ENCODE results near the gene LEFTY2.
"Not testable (repeated sequence)": the region's sequence is repeated elsewhere in the genome, so short reads cannot be mapped to it uniquely, and the experiment has no call there.

The LEFTY2 gene

GRCh38 chr1:225896494-225896893 is 44.5 kb downstream of the LEFTY2 start:
- no peaks in the 10 kb centered on the region for H3K36me3 ChIP-seq (ENCODE audit: control insufficient read depth in 1 of 2, insufficient read depth in 2 of 2, low read length in 2 of 2)
- H3K27ac ChIP-seq (ENCODE audit: low read length): no peak overlapping the region
- H3K9me3 ChIP-seq (ENCODE audit: control insufficient read depth in 1 of 2, low read length in 2 of 2): no peaks in the 10 kb centered on the region
- no peak overlapping the region for H3K4me3 ChIP-seq (ENCODE audit: low read depth in 1 of 2, low read length in 2 of 2)
- H3K4me1 ChIP-seq (ENCODE audit: control insufficient read depth in 1 of 2, insufficient read depth in 2 of 2, low read length in 2 of 2): peaks cover 0 to 4% of the 10 kb centered on the region in 2 donors
- no peaks in the 10 kb centered on the region for H3K27me3 ChIP-seq (ENCODE audit: low read depth, low read length)

GRCh38 chr1:225892307-225892706 is 48.7 kb downstream of the LEFTY2 start:
- no peaks in the 10 kb centered on the region for H3K9me3 ChIP-seq (ENCODE audit: control insufficient read depth in 1 of 2, low read length in 2 of 2)
- H3K4me1 ChIP-seq (ENCODE audit: control insufficient read depth in 1 of 2, insufficient read depth in 2 of 2, low read length in 2 of 2): peaks cover 0 to 8% of the 10 kb centered on the region in 2 donors
- no peak overlapping the region for H3K27ac ChIP-seq (ENCODE audit: low read length)

DNA sequence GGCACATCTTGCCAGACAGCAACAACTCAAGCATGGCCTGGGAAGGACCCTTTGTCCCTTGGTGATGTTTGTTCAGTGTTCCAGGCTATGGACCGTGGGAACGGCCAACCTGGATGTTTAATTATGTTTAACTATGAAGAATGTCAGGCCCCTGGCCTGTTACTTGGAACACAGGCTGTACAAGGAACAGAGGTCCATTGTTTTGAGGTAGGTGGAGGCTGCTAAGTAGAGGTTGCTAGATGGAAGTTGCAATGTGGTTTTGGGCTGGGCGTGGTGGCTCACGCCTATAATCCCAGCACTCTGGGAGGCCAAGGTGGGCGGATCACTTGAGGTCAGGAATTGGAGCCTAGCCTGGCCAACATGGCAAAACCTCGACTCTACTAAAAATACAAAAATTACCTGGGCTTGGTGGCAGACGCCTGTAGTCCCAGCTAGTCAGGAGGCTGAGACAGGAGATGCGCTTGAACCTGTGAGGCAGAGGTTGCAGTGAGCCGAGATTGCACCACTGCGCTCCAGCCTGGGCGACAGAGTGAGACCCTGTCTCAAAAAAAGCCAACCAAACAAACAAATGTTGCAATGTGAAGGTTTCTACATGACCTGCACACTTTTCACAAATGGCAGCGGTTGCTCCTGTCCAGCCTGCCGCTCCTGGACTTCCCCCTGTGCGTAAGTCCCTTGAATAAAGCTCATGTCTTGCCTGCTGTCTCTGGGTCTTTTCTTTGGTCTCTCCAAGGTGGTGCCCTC is 49.6 kb downstream of the LEFTY2 start:
- peaks cover 0 to 8% of the 10 kb centered on the region in 2 donors for H3K4me1 ChIP-seq (ENCODE audit: control insufficient read depth in 1 of 2, insufficient read depth in 2 of 2, low read length in 2 of 2)
- no peak overlapping the region for H3K27ac ChIP-seq (ENCODE audit: low read length)

More at GRCh38 chr1:225892307-225892706, 48.7 kb downstream of the LEFTY2 start:
- H3K4me3 ChIP-seq (ENCODE audit: low read depth in 1 of 2, low read length in 2 of 2): no peak overlapping the region
- H3K36me3 ChIP-seq (ENCODE audit: control insufficient read depth in 1 of 2, insufficient read depth in 2 of 2, low read length in 2 of 2): no peaks in the 10 kb centered on the region
- no peaks in the 10 kb centered on the region for H3K27me3 ChIP-seq (ENCODE audit: low read depth, low read length)

GRCh38 chr1:225890346-225891228 is 50.4 kb downstream of the LEFTY2 start:
- Histone ChIP-seq H3K4me1 (ENCODE audit: control insufficient read depth in 1 of 2, insufficient read depth in 2 of 2, low read length in 2 of 2) (peaks cover 0 to 4% of the 10 kb centered on the region in 2 donors), H3K9me3 (ENCODE audit: control insufficient read depth in 1 of 2, low read length in 2 of 2) (no peaks in the 10 kb centered on the region), H3K27ac (ENCODE audit: low read length) (no peak overlapping the region)

More for the DNA sequence above, 49.6 kb downstream of the LEFTY2 start:
- Histone ChIP-seq H3K4me3 (ENCODE audit: low read depth in 1 of 2, low read length in 2 of 2) (no peak overlapping the region), H3K36me3 (ENCODE audit: control insufficient read depth in 1 of 2, insufficient read depth in 2 of 2, low read length in 2 of 2) (no peaks in the 10 kb centered on the region), H3K27me3 (ENCODE audit: low read depth, low read length) (no peaks in the 10 kb centered on the region), H3K9me3 (ENCODE audit: control insufficient read depth in 1 of 2, low read length in 2 of 2) (no peaks in the 10 kb centered on the region)

GRCh38 chr1:225889743-225890142 is 51.3 kb downstream of the LEFTY2 start:
- H3K27me3 ChIP-seq (ENCODE audit: low read depth, low read length): no peaks in the 10 kb centered on the region
- H3K36me3 ChIP-seq (ENCODE audit: control insufficient read depth in 1 of 2, insufficient read depth in 2 of 2, low read length in 2 of 2): no peaks in the 10 kb centered on the region
- no peaks in the 10 kb centered on the region for H3K9me3 ChIP-seq (ENCODE audit: control insufficient read depth in 1 of 2, low read length in 2 of 2)
- peaks cover 0 to 4% of the 10 kb centered on the region in 2 donors for H3K4me1 ChIP-seq (ENCODE audit: control insufficient read depth in 1 of 2, insufficient read depth in 2 of 2, low read length in 2 of 2)
- H3K27ac ChIP-seq (ENCODE audit: low read length): no peak overlapping the region
- no peak overlapping the region for H3K4me3 ChIP-seq (ENCODE audit: low read depth in 1 of 2, low read length in 2 of 2)

More at GRCh38 chr1:225890346-225891228, 50.4 kb downstream of the LEFTY2 start:
- Histone ChIP-seq H3K36me3 (ENCODE audit: control insufficient read depth in 1 of 2, insufficient read depth in 2 of 2, low read length in 2 of 2) (no peaks in the 10 kb centered on the region), H3K27me3 (ENCODE audit: low read depth, low read length) (no peaks in the 10 kb centered on the region), H3K4me3 (ENCODE audit: low read depth in 1 of 2, low read length in 2 of 2) (no peak overlapping the region)

DNA sequence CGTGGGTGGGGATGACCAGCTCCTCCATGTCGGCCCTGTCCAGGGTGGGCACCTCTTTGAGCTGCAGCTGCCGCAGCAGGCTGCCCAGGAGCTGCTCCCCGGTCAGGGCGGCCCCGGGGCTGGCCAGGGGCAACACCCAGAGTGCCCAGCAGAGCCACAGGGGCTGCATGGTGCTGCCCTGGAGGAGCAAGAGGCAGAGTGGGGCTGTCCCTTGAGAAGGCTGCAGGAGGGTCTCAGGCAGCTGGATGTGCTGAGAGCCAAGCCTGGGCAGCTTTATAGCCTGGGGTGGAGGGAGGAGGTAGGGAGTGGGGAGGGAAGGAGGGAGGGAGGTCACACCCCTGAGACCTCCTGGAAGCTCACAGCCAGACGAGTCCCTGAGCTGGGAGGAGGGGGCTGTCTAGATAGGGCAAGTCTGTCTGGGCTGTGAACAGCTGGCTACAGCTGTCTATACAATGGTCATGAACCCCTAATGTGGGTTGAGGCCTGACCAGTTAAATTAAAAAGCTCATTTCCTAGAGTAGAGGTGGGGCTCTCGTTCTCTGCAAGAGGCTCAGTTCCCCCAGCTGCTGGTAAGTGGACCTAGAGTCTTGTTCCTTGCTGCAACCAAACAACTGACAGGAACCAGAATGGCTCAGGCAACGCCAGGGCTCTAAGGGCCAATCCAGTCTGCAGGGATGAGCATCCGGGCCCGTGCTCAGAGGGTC is 52.0 kb downstream of the LEFTY2 start, which contains the start of gene LEFTY1:
LEFTY1 (minus strand) TSS at position 249 of the 704 bp plus-strand sequence; CDS start at position 169, 80 bp downstream.
- no peaks in the 10 kb centered on the region for H3K36me3 ChIP-seq (ENCODE audit: control insufficient read depth in 1 of 2, insufficient read depth in 2 of 2, low read length in 2 of 2)
- no peak within 1 kb of the TSS for H3K27ac ChIP-seq (ENCODE audit: low read length)
- no peaks in the 10 kb centered on the region for H3K27me3 ChIP-seq (ENCODE audit: low read depth, low read length)
- H3K4me3 ChIP-seq (ENCODE audit: low read depth in 1 of 2, low read length in 2 of 2): no peak within 1 kb of the TSS
- H3K4me1 ChIP-seq (ENCODE audit: control insufficient read depth in 1 of 2, insufficient read depth in 2 of 2, low read length in 2 of 2): peaks cover 0 to 4% of the 10 kb centered on the region in 2 donors
- H3K9me3 ChIP-seq (ENCODE audit: control insufficient read depth in 1 of 2, low read length in 2 of 2): no peaks in the 10 kb centered on the region

- Histone ChIP-seq H3K27ac (ENCODE audit: low read length) (no peak overlapping the region), H3K4me1 (ENCODE audit: control insufficient read depth in 1 of 2, insufficient read depth in 2 of 2, low read length in 2 of 2) (peaks cover 0 to 4% of the 10 kb centered on the region in 2 donors), H3K36me3 (ENCODE audit: control insufficient read depth in 1 of 2, insufficient read depth in 2 of 2, low read length in 2 of 2) (no peaks in the 10 kb centered on the region), H3K27me3 (ENCODE audit: low read depth, low read length) (no peaks in the 10 kb centered on the region), H3K9me3 (ENCODE audit: control insufficient read depth in 1 of 2, low read length in 2 of 2) (no peaks in the 10 kb centered on the region), H3K4me3 (ENCODE audit: low read depth in 1 of 2, low read length in 2 of 2) (no peak overlapping the region)
These were observed 52.6 kb downstream of the LEFTY2 start for GRCh38 chr1:225888289-225888897.

- not testable (repeated sequence) for H3K27ac ChIP-seq (ENCODE audit: low read length); H3K4me3 ChIP-seq (ENCODE audit: low read depth in 1 of 2, low read length in 2 of 2); H3K9me3 ChIP-seq (ENCODE audit: control insufficient read depth in 1 of 2, low read length in 2 of 2); H3K27me3 ChIP-seq (ENCODE audit: low read depth, low read length); H3K36me3 ChIP-seq (ENCODE audit: control insufficient read depth in 1 of 2, insufficient read depth in 2 of 2, low read length in 2 of 2); H3K4me1 ChIP-seq (ENCODE audit: control insufficient read depth in 1 of 2, insufficient read depth in 2 of 2, low read length in 2 of 2)
These were observed 53.3 kb downstream of the LEFTY2 start for GRCh38 chr1:225887554-225888288.

- peaks cover 0 to 4% of the 10 kb centered on the region in 2 donors for H3K4me1 ChIP-seq (ENCODE audit: control insufficient read depth in 1 of 2, insufficient read depth in 2 of 2, low read length in 2 of 2)
These were observed 54.0 kb downstream of the LEFTY2 start for GRCh38 chr1:225887030-225887314.

More at GRCh38 chr1:225887030-225887314, 54.0 kb downstream of the LEFTY2 start:
- no peak overlapping the region for H3K4me3 ChIP-seq (ENCODE audit: low read depth in 1 of 2, low read length in 2 of 2)
- no peaks in the 10 kb centered on the region for H3K27me3 ChIP-seq (ENCODE audit: low read depth, low read length)
- no peaks in the 10 kb centered on the region for H3K36me3 ChIP-seq (ENCODE audit: control insufficient read depth in 1 of 2, insufficient read depth in 2 of 2, low read length in 2 of 2)
- H3K9me3 ChIP-seq (ENCODE audit: control insufficient read depth in 1 of 2, low read length in 2 of 2): no peaks in the 10 kb centered on the region
- no peak overlapping the region for H3K27ac ChIP-seq (ENCODE audit: low read length)

Measured in muscle layer of duodenum (tissue), 2 donors.